HK-2 (cell line): Measurements from ENCODE around the gene SIRT7.

ENCODE experiments used
- DNase-seq: peaks from one replicate; pipeline ENCODE4 v3.0.0-alpha.2; 2018; ENCODE audit not compliant: unreplicated experiment

SIRT7 gene

GRCh38 chr17:81865358-81865732 is 52.6 kb downstream of the SIRT7 start:
- no peak for DNase-seq

DNA sequence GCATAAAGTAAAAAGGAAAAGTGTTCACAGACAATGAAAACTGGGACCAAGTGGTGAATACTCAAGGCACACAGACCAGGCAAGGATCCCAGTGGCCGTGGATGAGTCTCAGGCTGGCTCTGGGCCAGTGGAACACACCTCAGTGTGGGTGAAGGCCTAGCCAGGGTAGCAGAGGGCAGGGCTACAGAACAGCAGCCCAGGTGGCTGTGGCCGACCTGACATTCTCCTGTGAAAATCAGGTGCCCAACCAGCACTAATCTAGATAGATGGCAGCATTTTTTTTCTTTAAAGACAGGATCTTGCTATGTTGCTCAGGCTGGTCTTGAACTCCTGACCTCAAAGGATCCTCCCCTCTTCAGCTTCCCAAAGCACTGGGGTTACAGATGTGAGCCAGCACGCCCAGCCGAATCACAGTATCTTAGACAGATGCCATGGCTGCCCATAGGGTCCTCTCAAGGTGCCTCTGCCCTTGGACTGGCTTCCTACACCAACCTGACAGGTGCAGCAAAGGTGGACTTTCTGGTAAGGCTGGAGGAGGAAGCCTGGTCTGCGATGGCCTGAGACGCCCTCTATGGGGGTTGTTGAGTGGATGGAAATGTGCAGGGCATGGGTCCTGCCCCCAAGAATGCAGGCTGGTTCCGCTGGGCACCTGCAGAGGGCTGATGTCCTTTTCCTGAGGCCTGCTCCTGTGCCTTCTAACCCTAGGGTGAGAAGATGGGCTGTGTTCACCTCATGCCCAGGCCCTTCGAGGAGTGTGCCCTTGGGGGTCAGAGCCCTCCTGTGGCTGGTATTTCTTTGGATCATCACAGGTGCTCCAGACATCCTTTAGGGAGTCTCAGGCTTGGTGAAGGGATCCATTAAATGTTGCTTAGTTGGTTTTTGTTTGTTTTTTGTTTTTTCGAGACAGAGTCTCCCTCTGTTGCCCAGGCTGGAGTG is 53.9 kb downstream of the SIRT7 start:
- no peak for DNase-seq

- no peak for DNase-seq
These were observed 54.8 kb downstream of the SIRT7 start for GRCh38 chr17:81863123-81863675.
